ENCODE results near the gene CACNB4. TPM values are rescaled to one million over a fixed set of nuclear protein-coding genes. Genes with fewer than 3 reads are reported as not detected.

CACNB4 gene
- total and polyA plus RNA-seq, 12 donors: 0.09 to 0.95 (median 0.38) TPM

DNA sequence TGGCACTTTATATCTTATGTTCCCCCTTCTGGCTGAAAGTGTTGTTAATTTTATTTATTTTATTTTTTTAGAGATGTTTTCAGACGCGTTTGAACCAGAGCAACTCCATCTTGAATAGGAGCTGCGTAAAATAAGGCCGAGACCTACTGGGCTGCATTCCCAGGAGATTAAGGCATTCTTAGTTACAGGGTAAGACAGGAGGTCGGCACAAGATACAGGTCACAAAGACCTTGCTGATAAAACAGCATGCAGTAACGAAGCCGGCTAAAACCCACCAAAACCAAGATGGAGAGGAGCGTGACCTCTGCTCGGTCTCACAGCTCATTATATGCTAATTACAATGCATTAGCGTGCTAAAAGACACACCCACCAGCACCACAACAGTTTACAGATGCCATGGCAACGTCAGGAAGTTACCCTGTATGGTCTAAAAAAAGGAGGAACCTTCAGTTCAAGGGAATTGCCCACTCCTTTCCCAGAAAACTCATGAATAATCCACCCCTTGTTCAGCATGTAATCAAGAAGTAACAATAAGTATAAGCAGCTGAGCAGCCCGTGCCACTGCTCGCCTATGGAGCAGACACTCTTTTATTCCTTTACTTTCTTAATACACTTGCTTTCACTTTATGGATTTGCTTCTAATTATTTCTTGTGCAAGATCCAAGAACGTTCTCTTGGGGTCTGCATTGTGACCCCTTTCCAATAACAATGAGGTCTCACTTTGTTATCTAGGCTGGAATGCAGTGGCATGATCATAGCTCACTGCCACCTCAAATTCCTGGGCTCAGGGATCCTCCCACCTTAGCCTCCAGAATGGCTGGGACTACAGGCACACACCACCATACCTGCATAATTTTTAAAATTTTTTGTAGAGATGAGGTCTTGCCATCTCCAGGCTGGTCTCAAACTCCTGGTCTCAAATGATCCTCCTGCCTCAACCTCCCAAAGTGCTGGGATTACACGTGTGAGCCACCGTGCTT is 55.9 kb downstream of the CACNB4 start:
- H3K4me3 ChIP-seq: no peak overlapping the region
- no peak for ATAC-seq

DNA sequence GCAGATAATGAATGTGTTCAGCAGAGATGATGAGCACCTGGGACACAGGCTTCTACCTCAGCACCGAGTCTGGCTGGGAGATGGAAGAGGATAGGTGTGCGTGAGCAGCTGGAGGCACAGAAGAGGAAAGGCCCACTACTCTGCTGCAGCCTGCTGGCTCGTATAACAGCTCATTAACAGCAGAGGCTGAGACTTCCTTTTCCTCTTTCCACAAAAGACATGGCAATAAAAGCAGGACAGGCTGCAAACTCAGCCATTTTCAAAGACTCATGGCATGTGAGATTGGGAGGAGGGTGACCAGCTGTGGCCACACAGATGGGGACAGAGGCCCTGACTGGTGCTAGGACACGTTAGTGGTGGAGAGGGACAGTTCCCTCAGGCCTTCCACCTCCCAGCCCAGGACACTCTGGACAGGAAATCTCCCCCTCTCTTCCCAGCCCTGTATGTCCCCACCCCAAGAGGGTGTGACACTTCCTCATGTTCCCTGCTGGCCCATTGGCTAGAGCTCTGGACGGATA is 60.3 kb downstream of the CACNB4 start:
- DNase-seq (peak; percentile 31 to 40), ATAC-seq (peak; percentile 70 to 96 (median 91))
- no peaks in the 10 kb centered on the region for H3K9me3 ChIP-seq
- TF ChIP-seq, protein P1, sequence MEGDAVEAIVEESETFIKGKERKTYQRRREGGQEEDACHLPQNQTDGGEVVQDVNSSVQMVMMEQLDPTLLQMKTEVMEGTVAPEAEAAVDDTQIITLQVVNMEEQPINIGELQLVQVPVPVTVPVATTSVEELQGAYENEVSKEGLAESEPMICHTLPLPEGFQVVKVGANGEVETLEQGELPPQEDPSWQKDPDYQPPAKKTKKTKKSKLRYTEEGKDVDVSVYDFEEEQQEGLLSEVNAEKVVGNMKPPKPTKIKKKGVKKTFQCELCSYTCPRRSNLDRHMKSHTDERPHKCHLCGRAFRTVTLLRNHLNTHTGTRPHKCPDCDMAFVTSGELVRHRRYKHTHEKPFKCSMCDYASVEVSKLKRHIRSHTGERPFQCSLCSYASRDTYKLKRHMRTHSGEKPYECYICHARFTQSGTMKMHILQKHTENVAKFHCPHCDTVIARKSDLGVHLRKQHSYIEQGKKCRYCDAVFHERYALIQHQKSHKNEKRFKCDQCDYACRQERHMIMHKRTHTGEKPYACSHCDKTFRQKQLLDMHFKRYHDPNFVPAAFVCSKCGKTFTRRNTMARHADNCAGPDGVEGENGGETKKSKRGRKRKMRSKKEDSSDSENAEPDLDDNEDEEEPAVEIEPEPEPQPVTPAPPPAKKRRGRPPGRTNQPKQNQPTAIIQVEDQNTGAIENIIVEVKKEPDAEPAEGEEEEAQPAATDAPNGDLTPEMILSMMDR (IDR thresholded peaks at IDR 0.05): no peak
- H3K27ac ChIP-seq: peak overlapping the region in 9 of 10 donors; percentile 49 to 85 (median 69)
- peaks cover 4 to 32% (median 24%) of the 10 kb centered on the region in 9 donors for H3K4me1 ChIP-seq
- no peaks in the 10 kb centered on the region for H3K36me3 ChIP-seq
- intact Hi-C loops (cut with DNase I): loop anchor here (5.0 to 10.0 kb wide), 9 partner anchors 59 to 1476 kb away; partner anchors contain the start of genes STAM2 (in 2 of the 10) and CACNB4 (in 1 of the 10)
- WGBS, 2 donors: 40 to 49% methylated on average over 5 of the region's 5 CpGs
- H3K4me3 ChIP-seq: no peak overlapping the region
- H3K27me3 ChIP-seq: no peaks in the 10 kb centered on the region

More for the DNA sequence above, 55.9 kb downstream of the CACNB4 start:
- 67 to 69% methylated on average over 16 of the region's 16 CpGs for WGBS, 2 donors
- TF ChIP-seq, protein P1 (IDR thresholded peaks at IDR 0.05): no peak
- Histone ChIP-seq H3K27ac (no peak overlapping the region), H3K9me3 (no peaks in the 10 kb centered on the region), H3K36me3 (no peaks in the 10 kb centered on the region), H3K27me3 (no peaks in the 10 kb centered on the region), H3K4me1 (peaks cover 0 to 20% (median 14%) of the 10 kb centered on the region in 9 donors)
- DNase-seq: no peak
- intact Hi-C loops (cut with DNase I): loop anchor here in 1 of 10 donors (5.0 kb wide), 1 partner anchor 594 kb away; no protein-coding TSS in a partner anchor

DNA sequence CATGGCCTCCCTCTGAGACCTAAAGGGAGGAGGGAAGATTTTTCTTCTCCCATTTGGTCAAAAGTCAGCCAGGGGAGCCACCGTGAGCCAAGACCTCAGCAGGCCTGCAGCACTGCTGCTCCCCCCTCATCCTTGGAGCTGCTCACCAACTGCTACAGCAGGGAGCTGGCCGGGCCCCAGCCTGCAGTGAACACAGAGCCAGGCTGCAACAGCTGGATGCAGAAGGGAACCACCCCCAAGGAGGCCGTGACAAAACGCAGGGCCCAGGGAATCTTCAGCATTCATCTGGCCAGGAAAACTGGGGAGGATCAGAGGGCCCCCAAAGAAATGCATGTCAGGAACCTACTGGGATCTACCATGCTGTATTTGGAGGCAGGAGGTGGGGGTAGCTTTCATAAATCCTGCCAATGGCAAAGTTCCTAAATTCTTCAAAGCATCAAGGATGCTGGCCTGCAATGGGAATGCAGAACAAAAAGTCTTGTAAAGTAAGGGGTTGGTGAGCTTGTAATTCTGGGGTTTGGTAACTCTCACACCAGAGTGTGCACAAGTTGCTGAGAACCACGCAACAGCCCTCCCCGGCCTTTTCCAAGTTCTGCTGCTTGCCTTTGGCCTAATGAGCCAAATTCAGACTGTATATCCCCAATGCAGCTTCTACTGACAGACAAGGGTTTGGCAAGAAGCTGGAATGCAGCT is 61.0 kb downstream of the CACNB4 start:
- no peaks in the 10 kb centered on the region for H3K27me3 ChIP-seq
- peaks cover 4 to 31% (median 24%) of the 10 kb centered on the region in 9 donors for H3K4me1 ChIP-seq
- H3K9me3 ChIP-seq: no peaks in the 10 kb centered on the region
- DNase-seq (peak; percentile 23 to 53), ATAC-seq (peak; percentile 69 to 85 (median 77))
- H3K4me3 ChIP-seq: no peak overlapping the region
- peak overlapping the region in 9 of 10 donors; percentile 49 to 85 (median 69) for H3K27ac ChIP-seq
- intact Hi-C loops (cut with DNase I): loop anchor here (2.0 to 10.0 kb wide), 12 partner anchors 59 to 1477 kb away; partner anchors contain the start of genes STAM2 (in 4 of the 10) and CACNB4 (in 1 of the 10)
- no peaks in the 10 kb centered on the region for H3K36me3 ChIP-seq
- 63 to 65% methylated on average over 6 of the region's 6 CpGs for WGBS, 2 donors
- TF ChIP-seq, protein P1 (IDR thresholded peaks at IDR 0.05): no peak

Measured in heart right ventricle (tissue), 16 donors.